IPS DF 6.9 (cell line): Measurements from ENCODE around the gene FBN1.

Experiments used
- DNase-seq: peaks from one replicate; pipeline ENCODE4 v3.0.0-alpha.2; 2013; ENCODE audit warnings: low read depth, low spot score
- H3K27ac ChIP-seq: one replicate; pipeline ENCODE4 v1.5.1; 2013; ENCODE audit warnings: low read length, control low read depth
- H3K27me3 ChIP-seq: 2 replicates; pipeline ENCODE4 v1.6.1; 2013; ENCODE audit warnings: mild to moderate bottlenecking, low read length; ENCODE audit not compliant: control insufficient read depth, insufficient read depth
- H3K36me3 ChIP-seq: 2 replicates; pipeline ENCODE4 v1.6.1; 2013; ENCODE audit warnings: low read length; ENCODE audit not compliant: control insufficient read depth, insufficient read depth
- H3K4me1 ChIP-seq: 2 replicates; pipeline ENCODE4 v1.6.1; 2013; ENCODE audit warnings: low read length; ENCODE audit not compliant: control insufficient read depth, insufficient read depth
- H3K4me3 ChIP-seq: 2 replicates; pipeline ENCODE4 v1.5.1; 2013; ENCODE audit warnings: mild to moderate bottlenecking, low read length
- H3K9me3 ChIP-seq: 2 replicates; pipeline ENCODE4 v1.6.1; 2013; ENCODE audit warnings: low read length, inconsistent platforms; ENCODE audit not compliant: control insufficient read depth, insufficient read depth
- WGBS: extraction: QIAGEN DNeasy Blood & Tissue Kit; methylation state at CpG from one replicate; pipeline ENCODE4 v1.1.7; 2013; ENCODE audit warnings: mixed read lengths, missing lambda C conversion rate; ENCODE audit not compliant: insufficient read length, insufficient coverage; 5-methylcytosine and 5-hydroxymethylcytosine counted together

FBN1 gene

GRCh38 chr15:48652510-48653076 lies 7.1 kb upstream of the FBN1 start:
- no CpG with 5 or more reads among the region's 6 CpGs for WGBS
- Histone ChIP-seq H3K9me3 (no peaks in the 10 kb centered on the region), H3K4me3 (no peak overlapping the region), H3K27ac (no peak overlapping the region), H3K4me1 (no peaks in the 10 kb centered on the region), H3K36me3 (no peaks in the 10 kb centered on the region), H3K27me3 (no peaks in the 10 kb centered on the region)
- DNase-seq = no peak

GRCh38 chr15:48650931-48651330 lies 5.4 kb upstream of the FBN1 start:
- H3K9me3 ChIP-seq = no peaks in the 10 kb centered on the region
- no peak overlapping the region for H3K27ac ChIP-seq
- no peak for DNase-seq
- no CpG with 5 or more reads among the region's 2 CpGs for WGBS
- H3K36me3 ChIP-seq = no peaks in the 10 kb centered on the region
- peaks cover 4% of the 10 kb centered on the region; the same call in 1 of the 2 replicates for H3K27me3 ChIP-seq
- no peak overlapping the region for H3K4me3 ChIP-seq
- H3K4me1 ChIP-seq = no peaks in the 10 kb centered on the region

- no peak overlapping the region for H3K4me3 ChIP-seq
- peaks cover 19% of the 10 kb centered on the region for H3K27me3 ChIP-seq
- peaks cover 1% of the 10 kb centered on the region; the same call in 1 of the 2 replicates for H3K4me1 ChIP-seq
- DNase-seq = no peak
- H3K27ac ChIP-seq = no peak overlapping the region
- peaks cover 2% of the 10 kb centered on the region; the same call in 1 of the 2 replicates for H3K36me3 ChIP-seq
- no peaks in the 10 kb centered on the region for H3K9me3 ChIP-seq
Observed at GRCh38 chr15:48647962-48648361, 2.5 kb upstream of the FBN1 start.

- DNase-seq = no peak
- no peaks in the 10 kb centered on the region for H3K9me3 ChIP-seq
- H3K27me3 ChIP-seq = peaks cover 21% of the 10 kb centered on the region
- no CpG with 5 or more reads among the region's 11 CpGs for WGBS
- peaks cover 1% of the 10 kb centered on the region; the same call in 1 of the 2 replicates for H3K4me1 ChIP-seq
- H3K4me3 ChIP-seq = peak overlapping the region; percentile 77; the same call in 1 of the 2 replicates
- no peak overlapping the region for H3K27ac ChIP-seq
- H3K36me3 ChIP-seq = peaks cover 2% of the 10 kb centered on the region; the same call in 1 of the 2 replicates
Observed at GRCh38 chr15:48646331-48646730, 822 bp upstream of the FBN1 start.

- peaks cover 1% of the 10 kb centered on the region; the same call in 1 of the 2 replicates for H3K4me1 ChIP-seq
- H3K36me3 ChIP-seq = peaks cover 2% of the 10 kb centered on the region; the same call in 1 of the 2 replicates
- H3K9me3 ChIP-seq = no peaks in the 10 kb centered on the region
- no CpG with 5 or more reads among the region's 79 CpGs for WGBS
- no peak for DNase-seq
- H3K27me3 ChIP-seq = peaks cover 21% of the 10 kb centered on the region
- peak overlapping the region; percentile 77 for H3K4me3 ChIP-seq
- H3K27ac ChIP-seq = no peak overlapping the region
Observed at GRCh38 chr15:48644827-48645557, 517 bp downstream of the FBN1 start.

- no CpG with 5 or more reads among the region's 26 CpGs for WGBS
- Histone ChIP-seq H3K4me1 (peaks cover 1% of the 10 kb centered on the region; the same call in 1 of the 2 replicates), H3K9me3 (no peaks in the 10 kb centered on the region), H3K27ac (no peak overlapping the region), H3K27me3 (peaks cover 21% of the 10 kb centered on the region), H3K4me3 (peak overlapping the region; percentile 77; the same call in 1 of the 2 replicates), H3K36me3 (peaks cover 2% of the 10 kb centered on the region; the same call in 1 of the 2 replicates)
- DNase-seq = no peak
Observed at GRCh38 chr15:48644467-48644826, 1.1 kb downstream of the FBN1 start.

GRCh38 chr15:48643776-48644466 lies 1.6 kb downstream of the FBN1 start:
- Histone ChIP-seq H3K9me3 (no peaks in the 10 kb centered on the region), H3K27me3 (peaks cover 21% of the 10 kb centered on the region), H3K36me3 (peaks cover 2% of the 10 kb centered on the region; the same call in 1 of the 2 replicates), H3K4me1 (peaks cover 1% of the 10 kb centered on the region; the same call in 1 of the 2 replicates), H3K27ac (no peak overlapping the region), H3K4me3 (peak overlapping the region; percentile 77; the same call in 1 of the 2 replicates)
- no CpG with 5 or more reads among the region's 12 CpGs for WGBS
- no peak for DNase-seq

- H3K4me3 ChIP-seq = no peak overlapping the region
Observed at GRCh38 chr15:48643206-48643605, 2.3 kb downstream of the FBN1 start.

GRCh38 chr15:48642795-48643194 lies 2.7 kb downstream of the FBN1 start:
- peaks cover 1% of the 10 kb centered on the region; the same call in 1 of the 2 replicates for H3K4me1 ChIP-seq
- H3K27ac ChIP-seq = no peak overlapping the region
- DNase-seq = no peak
- no peaks in the 10 kb centered on the region for H3K9me3 ChIP-seq
- H3K36me3 ChIP-seq = peaks cover 2% of the 10 kb centered on the region; the same call in 1 of the 2 replicates
- peaks cover 21% of the 10 kb centered on the region for H3K27me3 ChIP-seq
- no peak overlapping the region for H3K4me3 ChIP-seq
- WGBS = no CpG with 5 or more reads among the region's 1 CpG

More at GRCh38 chr15:48643206-48643605, 2.3 kb downstream of the FBN1 start:
- Histone ChIP-seq H3K4me1 (peaks cover 1% of the 10 kb centered on the region; the same call in 1 of the 2 replicates), H3K9me3 (no peaks in the 10 kb centered on the region), H3K27ac (no peak overlapping the region), H3K27me3 (peaks cover 21% of the 10 kb centered on the region), H3K36me3 (peaks cover 2% of the 10 kb centered on the region; the same call in 1 of the 2 replicates)
- no peak for DNase-seq
- WGBS = no CpG with 5 or more reads among the region's 3 CpGs

GRCh38 chr15:48641416-48641815 lies 4.1 kb downstream of the FBN1 start:
- WGBS = no CpG with 5 or more reads among the region's 3 CpGs
- no peaks in the 10 kb centered on the region for H3K9me3 ChIP-seq
- H3K27ac ChIP-seq = no peak overlapping the region
- no peak overlapping the region for H3K4me3 ChIP-seq
- peaks cover 1% of the 10 kb centered on the region; the same call in 1 of the 2 replicates for H3K4me1 ChIP-seq
- peaks cover 2% of the 10 kb centered on the region; the same call in 1 of the 2 replicates for H3K36me3 ChIP-seq
- DNase-seq = no peak
- peaks cover 20% of the 10 kb centered on the region for H3K27me3 ChIP-seq
